GM12874 (cell line): ENCODE measurements around the gene PTCD2.

Source experiments
- CTCF ChIP-seq: IDR thresholded peaks from 2 replicates; pipeline ENCODE4 v1.5.1; 2011; ENCODE audit warnings: low read depth, mild to moderate bottlenecking, control low read depth, low read length, moderate library complexity; ENCODE audit not compliant: insufficient read depth

PTCD2 gene

GRCh38 chr5:72290356-72291133 is 29.6 kb upstream of the PTCD2 start:
- TF ChIP-seq CTCF, result no peak

GRCh38 chr5:72291601-72292000 is 28.6 kb upstream of the PTCD2 start:
- no peak for TF ChIP-seq CTCF

- TF ChIP-seq CTCF, result no peak
Observed at GRCh38 chr5:72292411-72292810, 27.8 kb upstream of the PTCD2 start.

GRCh38 chr5:72293495-72294055 is 26.6 kb upstream of the PTCD2 start:
- TF ChIP-seq CTCF, result no peak

- TF ChIP-seq CTCF, result no peak
Observed at GRCh38 chr5:72294473-72294872, 25.7 kb upstream of the PTCD2 start.

GRCh38 chr5:72295539-72295938 is 24.6 kb upstream of the PTCD2 start:
- no peak for TF ChIP-seq CTCF

- no peak for TF ChIP-seq CTCF
Observed at GRCh38 chr5:72296256-72296655, 23.9 kb upstream of the PTCD2 start.
